DMS153 treated with DMSO at 0.1 percent for 48 hours (cell line): Measurements from ENCODE around the gene CROCC.
"Not testable (repeated sequence)": the region's sequence is repeated elsewhere in the genome, so short reads cannot be mapped to it uniquely, and the experiment has no call there.

Source experiments
- DNase-seq: peaks from one replicate; lab custom pipeline; 2025; ENCODE audit not compliant: unreplicated experiment; lab: John Stamatoyannopoulos, UW

The CROCC gene

GRCh38 chr1:16936580-16936979 lies 14.8 kb downstream of the CROCC start:
- not testable (repeated sequence) for DNase-seq

GRCh38 chr1:16938351-16939321 lies 16.9 kb downstream of the CROCC start:
- DNase-seq = no peak

GRCh38 chr1:16939386-16940180 lies 17.9 kb downstream of the CROCC start:
- DNase-seq = not testable (repeated sequence)

GRCh38 chr1:16944038-16944437 lies 22.3 kb downstream of the CROCC start:
- no peak for DNase-seq

- not testable (repeated sequence) for DNase-seq
Observed at GRCh38 chr1:16945512-16945911, 23.8 kb downstream of the CROCC start.

GRCh38 chr1:16946185-16946584 lies 24.5 kb downstream of the CROCC start:
- DNase-seq = not testable (repeated sequence)

- DNase-seq = no peak
Observed at GRCh38 chr1:16946646-16947045, 24.9 kb downstream of the CROCC start.

GRCh38 chr1:16948282-16948891 lies 26.7 kb downstream of the CROCC start:
- not testable (repeated sequence) for DNase-seq

GRCh38 chr1:16949026-16949425 lies 27.3 kb downstream of the CROCC start:
- DNase-seq = not testable (repeated sequence)

GRCh38 chr1:16952376-16952775 lies 30.6 kb downstream of the CROCC start:
- DNase-seq = not testable (repeated sequence)

- DNase-seq = no peak
Observed at GRCh38 chr1:16954579-16954978, 32.8 kb downstream of the CROCC start.

- DNase-seq = no peak
Observed at GRCh38 chr1:16955186-16955585, 33.5 kb downstream of the CROCC start.

GRCh38 chr1:16956775-16957174 lies 35.0 kb downstream of the CROCC start:
- no peak for DNase-seq

GRCh38 chr1:16957731-16958130 lies 36.0 kb downstream of the CROCC start:
- no peak for DNase-seq

GRCh38 chr1:16958475-16958874 lies 36.7 kb downstream of the CROCC start:
- DNase-seq = no peak

- peak; percentile 59 for DNase-seq
Observed at GRCh38 chr1:16960560-16961296, 39.0 kb downstream of the CROCC start.

GRCh38 chr1:16961297-16962133 lies 39.8 kb downstream of the CROCC start:
- no peak for DNase-seq

GRCh38 chr1:16964169-16964568 lies 42.4 kb downstream of the CROCC start:
- not testable (repeated sequence) for DNase-seq

- DNase-seq = no peak
Observed at GRCh38 chr1:16965486-16966067, 43.8 kb downstream of the CROCC start.
